T-cell (primary cell): ENCODE data around the gene ARSA. TPM values are rescaled to one million over a fixed set of nuclear protein-coding genes. Genes with fewer than 3 reads are reported as not detected.

ENCODE experiments used
- ATAC-seq, 4 experiments: fragments of 200-7000 bp in 3 of 4; fragments of 150-1000 bp in 1 of 4; cut with Tn5 transposase; replicated peaks in 1 of 4; 1 replicate in 3 of 4; 2 replicates in 1 of 4; pipeline ENCODE4 v1.10.0; 2021; ENCODE audit warnings: moderate library complexity in 3 of 4, mild to moderate bottlenecking in 2 of 4, moderate number of reproducible peaks in 1 of 4
- CTCF ChIA-PET, 2 donors: fragments of 300-600 bp; sonication (Branson Sonifier 250); formaldehyde crosslinking; loops; one replicate each; lab custom pipeline; 2022; ENCODE audit warnings: antibody characterized with exemption in 2 of 2; lab: Charles Lee
- POLR2A ChIA-PET, 2 donors: fragments of 300-600 bp; sonication (Branson Sonifier 250); formaldehyde crosslinking; loops; one replicate each; lab custom pipeline; 2022; ENCODE audit warnings: antibody characterized with exemption in 2 of 2; lab: Charles Lee
- DNase-seq, 35 experiments: peaks; one replicate each; pipeline versions ENCODE4 v3.0.0 to v3.0.0-alpha.2; 2013 to 2023
- H3K27ac ChIP-seq: one replicate; pipeline ENCODE4 v1.5.1; 2013; ENCODE audit warnings: low read length
- H3K27me3 ChIP-seq, 2 experiments: replicated peaks in 1 of 2; 1 replicate in 1 of 2; 2 replicates in 1 of 2; pipeline versions ENCODE4 v1.6.1 to v1.7.0; 2013; ENCODE audit warnings: low read length in 1 of 2, mixed read lengths in 1 of 2; ENCODE audit not compliant: control insufficient read depth in 2 of 2, insufficient read depth in 2 of 2; ENCODE audit errors: extremely low read depth in 1 of 2
- H3K36me3 ChIP-seq, 2 donors: 1 replicate in 1 of 2; 2 replicates in 1 of 2; pipeline versions ENCODE4 v1.6.1 to v1.7.0; 2013; ENCODE audit warnings: low read length in 1 of 2; ENCODE audit not compliant: control insufficient read depth in 2 of 2, insufficient read depth in 1 of 2; ENCODE audit errors: extremely low read depth in 1 of 2
- H3K4me1 ChIP-seq, 2 experiments: 1 replicate in 1 of 2; 2 replicates in 1 of 2; pipeline versions ENCODE4 v1.6.1 to v1.7.0; 2013; ENCODE audit warnings: low read length in 2 of 2, mixed read lengths in 1 of 2; ENCODE audit not compliant: insufficient read depth in 2 of 2, control insufficient read depth in 1 of 2; ENCODE audit errors: extremely low read depth in 1 of 2
- H3K4me3 ChIP-seq, 2 donors: 1 replicate in 1 of 2; 2 replicates in 1 of 2; pipeline versions ENCODE4 v1.5.1 to v1.7.0; 2013; ENCODE audit warnings: mild to moderate bottlenecking in 2 of 2, low read length in 1 of 2, moderate library complexity in 1 of 2; ENCODE audit not compliant: control insufficient read depth in 1 of 2; ENCODE audit errors: extremely low read depth in 1 of 2
- H3K9me3 ChIP-seq: 2 replicates; pipeline ENCODE4 v1.7.0; 2013
- H3K27ac Mint-ChIP-seq, 2 donors: one replicate each; pipeline ENCODE4 v1.8.0; 2020 to 2021; ENCODE audit warnings: mild to moderate bottlenecking in 2 of 2, mixed read lengths in 2 of 2
- H3K27me3 Mint-ChIP-seq, 2 donors: one replicate each; pipeline ENCODE4 v1.8.0; 2021 to 2022; ENCODE audit warnings: mixed read lengths in 2 of 2
- H3K36me3 Mint-ChIP-seq: one replicate; pipeline ENCODE4 v1.8.0; 2021; ENCODE audit warnings: mixed read lengths
- H3K4me1 Mint-ChIP-seq, 3 donors: one replicate each; pipeline ENCODE4 v1.8.0; 2020 to 2022; ENCODE audit warnings: mixed read lengths in 3 of 3, mild to moderate bottlenecking in 1 of 3
- H3K4me3 Mint-ChIP-seq, 3 donors: one replicate each; pipeline ENCODE4 v1.8.0; 2020 to 2022; ENCODE audit warnings: mild to moderate bottlenecking in 3 of 3, mixed read lengths in 3 of 3, moderate library complexity in 3 of 3
- H3K9me3 Mint-ChIP-seq, 3 donors: one replicate each; pipeline ENCODE4 v1.8.0; 2020 to 2022; ENCODE audit warnings: mixed read lengths in 3 of 3
- WGBS: methylation state at CpG from one replicate; pipeline ENCODE4 v1.1.5; 2013; ENCODE audit warnings: missing lambda C conversion rate; ENCODE audit not compliant: insufficient coverage; 5-methylcytosine and 5-hydroxymethylcytosine counted together
- total RNA-seq, 35 experiments: library from RNA in 6 of 35; stranded (reverse) in 6 of 35; fragments of 120-200 nt in 1 of 35; gene quantifications; one replicate each; pipeline versions ENCODE4 v1.2.1 to v1.2.4 and lab custom pipeline; 2013 to 2026

Gene ARSA
- total RNA-seq, 5 donors from 2014 or later (not counting 1 experiment from before 2014, with no cell fraction given), result 68.3 to 105 (median 90.6) TPM

- H3K4me3 ChIP-seq, result no peak overlapping the region
- ChIA-PET CTCF (no interaction called here), POLR2A (no interaction called here)
- H3K36me3 ChIP-seq, result no peaks in the 10 kb centered on the region
- Mint-ChIP-seq H3K4me3 (no peak overlapping the region), H3K36me3 (no peaks in the 10 kb centered on the region), H3K27me3 (peaks cover 32 to 53% of the 10 kb centered on the region in 2 donors), H3K9me3 (no peaks in the 10 kb centered on the region), H3K27ac (no peak overlapping the region), H3K4me1 (peaks cover 10 to 17% (median 10%) of the 10 kb centered on the region in 3 donors)
- ATAC-seq (no peak), DNase-seq (no peak)
- peaks cover 0 to 8% of the 10 kb centered on the region in 2 experiments for H3K4me1 ChIP-seq
- H3K27ac ChIP-seq, result no peak overlapping the region
- H3K9me3 ChIP-seq, result no peaks in the 10 kb centered on the region
- 11% methylated on average over 56 of the region's 70 CpGs for WGBS
- peaks cover 10 to 79% of the 10 kb centered on the region in 2 experiments for H3K27me3 ChIP-seq
Observed at GRCh38 chr22:50603511-50604255, 24.3 kb downstream of the ARSA start.

GRCh38 chr22:50602338-50602700 is 25.6 kb downstream of the ARSA start:
- Mint-ChIP-seq H3K4me3 (peak overlapping the region; percentile 69 to 70 (median 69)), H3K27me3 (peaks cover 25 to 54% of the 10 kb centered on the region in 2 donors), H3K4me1 (peaks cover 10 to 17% (median 10%) of the 10 kb centered on the region in 3 donors), H3K27ac (no peak overlapping the region), H3K9me3 (no peaks in the 10 kb centered on the region), H3K36me3 (peaks cover 3% of the 10 kb centered on the region)
- Histone ChIP-seq H3K4me1 (peaks cover 0 to 8% of the 10 kb centered on the region in 2 experiments), H3K9me3 (no peaks in the 10 kb centered on the region), H3K27ac (no peak overlapping the region), H3K4me3 (no peak overlapping the region), H3K27me3 (peaks cover 10 to 79% of the 10 kb centered on the region in 2 experiments), H3K36me3 (no peaks in the 10 kb centered on the region)
- POLR2A ChIA-PET, result no interaction called here
- CTCF ChIA-PET, result no interaction called here
- 36% methylated on average over 2 of the region's 2 CpGs for WGBS
- ATAC-seq (no peak), DNase-seq (no peak)

GRCh38 chr22:50601669-50602337 is 26.1 kb downstream of the ARSA start:
- WGBS, result 64% methylated on average over 9 of the region's 12 CpGs
- Mint-ChIP-seq H3K27me3 (peaks cover 21 to 53% of the 10 kb centered on the region in 2 donors), H3K9me3 (no peaks in the 10 kb centered on the region), H3K27ac (peak overlapping the region in 1 of 2 donors; percentile 45), H3K4me1 (peaks cover 10 to 17% (median 10%) of the 10 kb centered on the region in 3 donors), H3K36me3 (peaks cover 8% of the 10 kb centered on the region), H3K4me3 (peak overlapping the region; percentile 69 to 70 (median 69))
- H3K27me3 ChIP-seq, result peaks cover 10 to 76% of the 10 kb centered on the region in 2 experiments
- ATAC-seq, result no peak
- H3K27ac ChIP-seq, result no peak overlapping the region
- H3K4me3 ChIP-seq, result no peak overlapping the region
- DNase-seq, result no peak
- no peaks in the 10 kb centered on the region for H3K36me3 ChIP-seq
- POLR2A ChIA-PET, result no interaction called here
- H3K9me3 ChIP-seq, result no peaks in the 10 kb centered on the region
- CTCF ChIA-PET, result no interaction called here
- H3K4me1 ChIP-seq, result peaks cover 0 to 8% of the 10 kb centered on the region in 2 experiments

- Histone ChIP-seq H3K9me3 (no peaks in the 10 kb centered on the region), H3K27ac (no peak overlapping the region), H3K4me1 (peaks cover 0 to 8% of the 10 kb centered on the region in 2 experiments), H3K27me3 (peaks cover 10 to 69% of the 10 kb centered on the region in 2 experiments), H3K36me3 (no peaks in the 10 kb centered on the region), H3K4me3 (no peak overlapping the region)
- DNase-seq (no peak), ATAC-seq (no peak)
- peaks cover 14% of the 10 kb centered on the region for H3K36me3 Mint-ChIP-seq
- peaks cover 21 to 47% of the 10 kb centered on the region in 2 donors for H3K27me3 Mint-ChIP-seq
- POLR2A ChIA-PET, result no interaction called here
- no peak overlapping the region for H3K27ac Mint-ChIP-seq
- peaks cover 10 to 17% (median 10%) of the 10 kb centered on the region in 3 donors for H3K4me1 Mint-ChIP-seq
- CTCF ChIA-PET, result no interaction called here
- H3K9me3 Mint-ChIP-seq, result no peaks in the 10 kb centered on the region
- WGBS, result 12% methylated on average over 28 of the region's 52 CpGs
- H3K4me3 Mint-ChIP-seq, result peak overlapping the region; percentile 69 to 70 (median 69)
Observed at GRCh38 chr22:50600967-50601668, 26.8 kb downstream of the ARSA start.

GRCh38 chr22:50600538-50600937 is 27.4 kb downstream of the ARSA start, which contains the start of gene MAPK8IP2:
MAPK8IP2 (plus strand) TSS chr22:50600793; CDS start chr22:50600819, 26 bp downstream.
- peaks cover 21 to 42% of the 10 kb centered on the region in 2 donors for H3K27me3 Mint-ChIP-seq
- Histone ChIP-seq H3K9me3 (no peaks in the 10 kb centered on the region), H3K27ac (no peak within 1 kb of the TSS), H3K27me3 (peaks cover 10 to 63% of the 10 kb centered on the region in 2 experiments), H3K4me1 (peaks cover 0 to 8% of the 10 kb centered on the region in 2 experiments), H3K4me3 (peak within 1 kb of the TSS in 1 of 2 donors; percentile 23), H3K36me3 (no peaks in the 10 kb centered on the region)
- WGBS, result 0% methylated on average over 19 of the region's 61 CpGs
- ATAC-seq, result peak in 3 of 4 experiments; percentile 37 to 54 (median 51)
- peak within 1 kb of the TSS; percentile 69 to 70 (median 69) for H3K4me3 Mint-ChIP-seq
- H3K36me3 Mint-ChIP-seq, result peaks cover 14% of the 10 kb centered on the region
- peaks cover 10 to 17% (median 10%) of the 10 kb centered on the region in 3 donors for H3K4me1 Mint-ChIP-seq
- peak within 1 kb of the TSS in 1 of 2 donors; percentile 31 for H3K27ac Mint-ChIP-seq
- H3K9me3 Mint-ChIP-seq, result no peaks in the 10 kb centered on the region
- ChIA-PET POLR2A (no interaction called here), CTCF (interaction anchor here in 1 of 2 donors (0.9 kb wide), 1 partner anchor 24 kb away, joined by 3 read pairs; no protein-coding TSS in a partner anchor)
- DNase-seq, result no peak
